Measurements from ENCODE around the gene CREB3L2.

- TF ChIP-seq SMC3 (IDR thresholded peaks at IDR 0.05): no peak
- TF ChIP-seq RCOR1 (IDR thresholded peaks at IDR 0.05; ENCODE audit: low read depth, low read length): no peak
- TF ChIP-seq REST (IDR thresholded peaks at IDR 0.05): no peak
- TF ChIP-seq CTCF (IDR thresholded peaks at IDR 0.05): no peak
Measured at GRCh38 chr7:137967143-137968018, 34.5 kb downstream of the CREB3L2 start.

All from A549 (cell line).